ENCODE data around the gene CTIF. TPM values are rescaled to one million over a fixed set of nuclear protein-coding genes. Genes with fewer than 3 reads are reported as not detected.

The CTIF gene
- total RNA-seq, 1 donor, result 86.4 TPM

DNA sequence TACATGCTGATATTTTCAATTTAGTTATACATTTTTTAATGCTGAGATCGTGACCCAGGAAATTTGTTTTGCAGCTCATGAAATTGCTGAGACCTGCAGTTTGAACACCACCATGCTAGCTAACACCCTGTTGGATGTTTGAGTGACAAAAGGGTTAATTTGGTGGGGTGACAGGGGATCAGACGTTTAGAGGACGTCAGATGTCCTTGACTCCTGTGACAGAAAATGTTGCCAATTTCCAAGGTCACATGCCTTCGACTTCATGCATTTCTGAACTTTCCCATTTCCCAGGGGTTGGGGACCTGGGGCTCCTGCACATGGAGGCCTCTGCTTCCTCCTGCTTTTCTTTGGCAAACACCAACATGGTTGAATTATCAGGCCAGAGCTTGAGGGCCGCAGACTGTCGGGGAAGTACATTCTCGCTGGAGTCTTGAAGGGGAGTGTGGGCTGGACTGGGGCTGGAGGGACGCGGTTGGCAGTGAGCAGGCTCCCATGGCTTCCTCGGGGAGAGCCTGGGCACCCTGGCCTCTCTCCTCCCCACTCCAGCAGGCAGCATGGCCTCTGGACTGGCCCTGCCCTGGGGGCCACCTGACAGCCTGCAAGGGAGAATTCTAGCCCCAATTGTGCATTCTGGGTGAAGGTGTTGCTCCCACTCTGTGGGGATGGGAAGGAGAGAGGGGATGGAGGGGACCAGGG is 73.1 kb downstream of the CTIF start:
- H3K4me3 ChIP-seq (ENCODE audit: low read depth, low read length), result no peak overlapping the region
- no peak for DNase-seq (ENCODE audit: low read depth)
- TF ChIP-seq, protein P1, sequence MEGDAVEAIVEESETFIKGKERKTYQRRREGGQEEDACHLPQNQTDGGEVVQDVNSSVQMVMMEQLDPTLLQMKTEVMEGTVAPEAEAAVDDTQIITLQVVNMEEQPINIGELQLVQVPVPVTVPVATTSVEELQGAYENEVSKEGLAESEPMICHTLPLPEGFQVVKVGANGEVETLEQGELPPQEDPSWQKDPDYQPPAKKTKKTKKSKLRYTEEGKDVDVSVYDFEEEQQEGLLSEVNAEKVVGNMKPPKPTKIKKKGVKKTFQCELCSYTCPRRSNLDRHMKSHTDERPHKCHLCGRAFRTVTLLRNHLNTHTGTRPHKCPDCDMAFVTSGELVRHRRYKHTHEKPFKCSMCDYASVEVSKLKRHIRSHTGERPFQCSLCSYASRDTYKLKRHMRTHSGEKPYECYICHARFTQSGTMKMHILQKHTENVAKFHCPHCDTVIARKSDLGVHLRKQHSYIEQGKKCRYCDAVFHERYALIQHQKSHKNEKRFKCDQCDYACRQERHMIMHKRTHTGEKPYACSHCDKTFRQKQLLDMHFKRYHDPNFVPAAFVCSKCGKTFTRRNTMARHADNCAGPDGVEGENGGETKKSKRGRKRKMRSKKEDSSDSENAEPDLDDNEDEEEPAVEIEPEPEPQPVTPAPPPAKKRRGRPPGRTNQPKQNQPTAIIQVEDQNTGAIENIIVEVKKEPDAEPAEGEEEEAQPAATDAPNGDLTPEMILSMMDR (IDR thresholded peaks at IDR 0.05; ENCODE audit: insufficient read depth, low read depth, low read length), result no peak

DNA sequence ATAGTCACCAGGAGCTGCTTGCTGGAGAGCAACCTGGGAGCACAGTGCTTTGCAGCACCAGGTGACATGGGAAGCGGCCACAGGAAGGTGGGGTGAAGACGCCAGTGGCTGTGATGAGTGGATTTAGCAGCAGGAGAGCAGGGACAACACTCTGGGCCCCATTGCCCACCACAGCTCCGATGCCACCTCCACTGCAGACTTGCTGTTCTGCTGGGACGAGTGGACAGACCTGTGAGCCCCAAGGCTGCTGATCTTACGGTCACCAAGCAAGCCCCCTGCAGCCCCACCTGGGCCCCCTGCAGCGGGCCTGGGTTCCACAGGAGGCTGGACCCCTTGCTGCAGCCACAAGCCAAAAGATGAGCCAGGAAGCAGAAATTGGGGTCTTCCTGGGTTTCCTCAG is 73.7 kb downstream of the CTIF start:
- TF ChIP-seq, protein P1 (IDR thresholded peaks at IDR 0.05; ENCODE audit: insufficient read depth, low read depth, low read length), result no peak
- no peak overlapping the region for H3K4me3 ChIP-seq (ENCODE audit: low read depth, low read length)
- DNase-seq (ENCODE audit: low read depth), result no peak

DNA sequence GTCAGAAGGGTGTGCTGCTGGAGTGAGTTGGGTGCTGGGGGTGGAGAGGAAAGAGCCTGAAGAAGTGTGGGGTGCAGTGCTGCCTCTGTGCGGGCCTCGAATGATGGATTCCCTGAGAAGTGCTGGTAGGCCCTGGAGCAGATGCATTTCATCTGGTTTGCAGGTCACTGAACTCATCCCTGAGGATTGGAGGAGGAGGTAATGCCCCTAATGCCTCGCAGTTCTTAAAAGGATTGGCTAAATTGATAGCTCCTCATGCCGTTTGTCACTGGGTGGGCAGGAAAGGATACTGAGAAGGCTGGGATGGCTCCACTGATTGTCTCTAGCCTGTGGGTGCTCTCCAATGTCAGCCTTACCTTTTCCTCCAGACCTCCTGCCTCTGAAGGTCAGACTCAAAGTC is 74.1 kb downstream of the CTIF start:
- DNase-seq (ENCODE audit: low read depth), result no peak
- H3K4me3 ChIP-seq (ENCODE audit: low read depth, low read length), result no peak overlapping the region
- TF ChIP-seq, protein P1 (IDR thresholded peaks at IDR 0.05; ENCODE audit: insufficient read depth, low read depth, low read length), result no peak

DNA sequence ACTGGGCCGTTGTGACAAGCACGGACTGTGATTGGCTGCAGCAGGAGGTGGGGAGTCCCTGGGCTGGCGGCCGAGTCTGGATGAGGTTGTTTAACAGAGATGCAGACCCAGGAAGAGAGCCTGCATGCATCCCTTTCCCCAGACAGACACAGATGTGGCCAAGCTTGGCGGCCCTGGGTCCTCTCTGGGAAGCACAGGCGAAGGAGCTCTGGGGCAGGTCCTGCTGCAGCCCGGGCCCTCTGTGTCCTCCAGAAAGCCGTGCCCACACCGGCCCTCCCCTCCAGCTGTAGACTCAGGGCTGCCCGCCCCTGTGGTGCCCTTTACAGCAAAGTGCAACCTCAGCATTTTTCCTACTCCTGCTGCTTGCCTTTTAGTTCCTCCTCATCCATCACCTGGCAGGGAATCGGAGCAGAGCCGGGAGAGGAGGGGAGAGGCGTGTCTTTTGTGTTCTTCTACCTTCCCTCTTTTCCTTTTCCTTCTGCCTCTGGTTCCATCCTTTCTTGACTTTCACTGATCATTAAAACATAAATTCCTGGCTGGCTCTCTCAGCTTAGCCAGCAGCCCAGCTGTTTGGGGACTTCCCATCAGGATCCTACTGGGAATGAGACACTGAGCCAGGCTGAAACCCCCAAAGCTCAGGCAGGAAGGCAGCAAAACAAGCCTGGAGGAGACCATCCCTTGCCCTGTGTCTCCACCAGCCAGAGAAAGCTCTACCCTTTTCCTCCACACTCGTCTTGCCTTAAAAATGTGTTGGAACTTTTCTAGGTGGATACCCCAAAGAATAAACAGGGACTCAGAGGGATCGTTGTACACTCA is 75.0 kb downstream of the CTIF start:
- TF ChIP-seq, protein P1 (IDR thresholded peaks at IDR 0.05; ENCODE audit: insufficient read depth, low read depth, low read length), result no peak
- no peak overlapping the region for H3K4me3 ChIP-seq (ENCODE audit: low read depth, low read length)
- DNase-seq (ENCODE audit: low read depth), result no peak

DNA sequence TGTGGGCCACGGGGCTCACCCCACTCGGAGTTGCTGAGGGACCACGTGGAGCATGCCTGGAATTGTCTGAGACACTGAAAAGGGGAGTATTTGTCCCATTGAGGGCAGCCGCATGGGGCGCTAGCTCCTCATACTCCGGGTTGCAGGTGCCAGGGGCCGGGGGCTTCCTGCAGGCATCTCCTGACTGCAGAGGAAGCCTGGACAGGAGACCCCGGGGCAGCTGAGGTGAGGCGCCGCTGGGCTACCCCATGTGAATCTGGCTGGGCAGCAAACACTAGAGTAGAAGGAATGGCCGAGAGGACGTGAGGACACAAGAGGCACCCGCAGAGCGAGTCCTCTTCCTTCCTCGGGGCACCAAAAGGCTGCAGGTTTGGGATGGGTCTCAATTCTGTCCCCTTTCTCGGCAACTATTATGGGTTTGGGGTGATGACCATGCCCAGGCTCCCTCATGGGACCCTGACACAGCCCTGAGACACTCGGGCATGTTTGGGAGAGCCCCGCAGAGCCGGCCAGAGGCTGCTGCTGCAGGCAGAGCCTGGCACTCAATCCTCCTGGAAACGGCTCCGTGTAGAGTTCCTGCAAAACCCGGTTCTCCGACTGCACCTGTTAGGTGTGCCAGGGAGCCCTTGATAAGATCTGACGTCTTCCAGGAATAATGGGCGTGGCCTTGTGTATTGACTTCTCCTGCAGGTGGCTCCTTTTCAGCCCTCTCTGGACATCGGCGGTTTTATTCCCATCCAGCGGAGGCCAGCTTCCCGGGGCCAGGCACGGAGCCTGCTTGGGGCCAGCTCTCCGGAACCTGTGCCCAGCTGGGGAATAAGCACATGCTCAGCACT is 77.0 kb downstream of the CTIF start:
- H3K4me3 ChIP-seq (ENCODE audit: low read depth, low read length), result no peak overlapping the region
- DNase-seq (ENCODE audit: low read depth), result no peak
- TF ChIP-seq, protein P1 (IDR thresholded peaks at IDR 0.05; ENCODE audit: insufficient read depth, low read depth, low read length), result no peak

DNA sequence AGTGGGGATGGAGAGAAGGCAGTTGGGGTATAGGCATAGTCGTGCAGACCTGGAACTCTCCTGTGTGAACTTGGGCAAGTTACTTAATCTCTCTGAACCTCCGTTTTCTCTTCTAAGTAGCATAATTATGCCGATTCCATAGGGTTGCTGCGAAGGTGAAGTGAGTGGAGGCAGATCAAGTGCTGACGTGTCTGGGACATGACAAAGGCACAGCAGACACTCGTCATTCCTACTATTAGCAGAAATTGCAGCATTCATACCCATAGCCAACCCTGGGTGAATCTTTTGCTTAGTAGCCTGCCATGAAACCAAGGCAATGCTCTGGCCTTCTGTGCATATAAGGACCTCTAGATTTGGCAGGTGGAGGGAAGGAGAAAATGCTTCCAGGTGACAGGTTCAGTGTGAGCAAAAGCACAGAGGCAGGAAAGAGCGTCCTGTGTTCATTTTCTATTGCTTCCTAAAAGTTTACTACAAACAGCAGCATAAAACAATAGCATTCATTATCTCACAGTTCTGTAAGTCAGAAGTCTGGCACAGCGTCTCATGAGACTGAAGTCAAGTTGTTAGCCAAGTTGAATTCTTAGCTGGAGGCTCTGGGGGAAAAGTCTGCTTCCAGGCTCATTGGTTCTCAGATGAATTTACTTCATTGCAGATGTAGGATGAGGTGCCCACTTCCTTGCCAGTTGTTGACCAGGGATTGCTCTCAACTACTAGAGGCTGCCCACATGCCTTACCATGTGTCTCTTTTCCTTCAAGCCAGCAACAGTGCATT is 77.8 kb downstream of the CTIF start:
- no peak for DNase-seq (ENCODE audit: low read depth)
- H3K4me3 ChIP-seq (ENCODE audit: low read depth, low read length), result no peak overlapping the region
- TF ChIP-seq, protein P1 (IDR thresholded peaks at IDR 0.05; ENCODE audit: insufficient read depth, low read depth, low read length), result no peak

Measured in fibroblast of villous mesenchyme (primary cell).